Coronary artery (tissue), 2 donors: ENCODE results near the gene DNTTIP2.
"Not testable (repeated sequence)": the region's sequence is repeated elsewhere in the genome, so short reads cannot be mapped to it uniquely, and the experiment has no call there.

ENCODE experiments used
- DNase-seq: peaks from one replicate; pipeline ENCODE4 v3.0.0-alpha.2; 2017; ENCODE audit warnings: low spot score
- H3K27ac ChIP-seq, 2 donors: fragments of 200-600 bp; sonication (generic); one replicate each; pipeline ENCODE4 v1.5.1; 2016 to 2019
- H3K4me3 ChIP-seq: fragments of 200-600 bp; sonication (generic); 2 replicates; pipeline ENCODE4 v1.5.1; 2016; ENCODE audit warnings: mild to moderate bottlenecking, moderate library complexity
- CTCF ChIP-seq: fragments of 200-600 bp; sonication (generic); IDR thresholded peaks from one replicate; pipeline ENCODE4 v1.5.1; 2019; ENCODE audit warnings: antibody characterized with exemption

The DNTTIP2 gene

DNA sequence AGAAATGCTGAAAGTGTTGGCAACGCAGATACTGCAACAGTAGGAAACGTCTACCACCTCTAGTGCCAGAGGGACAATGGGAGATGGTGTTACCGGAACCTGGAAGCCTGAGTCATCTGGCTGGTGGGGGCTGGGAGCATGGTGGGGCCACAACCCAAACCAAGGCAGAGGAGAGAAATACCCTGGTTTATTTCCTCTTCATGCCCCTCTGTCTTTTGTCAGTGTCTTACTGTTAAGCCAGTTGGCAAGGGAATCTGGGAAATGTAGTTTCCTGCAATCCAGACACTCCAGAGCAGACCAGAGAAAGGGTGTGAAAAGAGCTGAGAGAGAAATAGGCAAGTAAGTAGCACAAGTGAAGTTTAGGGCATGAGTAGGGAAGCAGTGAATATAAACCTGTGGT is 14.8 kb downstream of the DNTTIP2 start:
- Histone ChIP-seq H3K27ac (no peak overlapping the region), H3K4me3 (no peak overlapping the region)
- TF ChIP-seq CTCF, result no peak
- no peak for DNase-seq

GRCh38 chr1:93857653-93858052 is 21.4 kb downstream of the DNTTIP2 start:
- H3K27ac ChIP-seq, DNase-seq, H3K4me3 ChIP-seq: not testable (repeated sequence)

GRCh38 chr1:93855983-93856382 is 23.0 kb downstream of the DNTTIP2 start:
- not testable (repeated sequence) for DNase-seq, H3K4me3 ChIP-seq, H3K27ac ChIP-seq

GRCh38 chr1:93853940-93854339 is 25.1 kb downstream of the DNTTIP2 start:
- H3K27ac ChIP-seq, result no peak overlapping the region
- no peak for TF ChIP-seq CTCF
- no peak overlapping the region for H3K4me3 ChIP-seq
- no peak for DNase-seq

GRCh38 chr1:93851878-93852277 is 27.1 kb downstream of the DNTTIP2 start:
- Histone ChIP-seq H3K4me3 (no peak overlapping the region), H3K27ac (no peak overlapping the region)
- TF ChIP-seq CTCF, result no peak
- DNase-seq, result no peak

DNA sequence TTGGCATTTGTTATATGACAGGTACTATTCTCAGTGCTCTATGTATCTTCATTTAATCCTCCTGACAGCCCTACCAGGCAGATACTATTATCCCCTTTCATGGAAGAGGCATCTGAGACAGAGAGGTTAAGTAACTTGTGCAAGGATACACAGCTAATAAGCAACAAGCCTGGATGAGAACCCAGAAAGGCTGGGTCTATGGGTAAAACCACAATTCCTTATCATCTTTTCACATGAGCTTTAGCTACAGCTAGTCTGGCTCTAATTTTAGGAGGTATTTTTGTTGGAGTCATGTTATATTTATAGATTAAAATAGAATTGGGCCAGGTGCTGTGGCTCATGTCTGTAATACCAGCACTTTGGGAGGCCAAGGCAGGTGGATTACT is 27.7 kb downstream of the DNTTIP2 start:
- Histone ChIP-seq H3K27ac (no peak overlapping the region), H3K4me3 (no peak overlapping the region)
- DNase-seq, result no peak
- no peak for TF ChIP-seq CTCF

GRCh38 chr1:93850687-93851326 is 28.2 kb downstream of the DNTTIP2 start:
- H3K27ac ChIP-seq, DNase-seq: not testable (repeated sequence)
- peak overlapping the region; percentile 14 for H3K4me3 ChIP-seq
- TF ChIP-seq CTCF, result peak; percentile 32

DNA sequence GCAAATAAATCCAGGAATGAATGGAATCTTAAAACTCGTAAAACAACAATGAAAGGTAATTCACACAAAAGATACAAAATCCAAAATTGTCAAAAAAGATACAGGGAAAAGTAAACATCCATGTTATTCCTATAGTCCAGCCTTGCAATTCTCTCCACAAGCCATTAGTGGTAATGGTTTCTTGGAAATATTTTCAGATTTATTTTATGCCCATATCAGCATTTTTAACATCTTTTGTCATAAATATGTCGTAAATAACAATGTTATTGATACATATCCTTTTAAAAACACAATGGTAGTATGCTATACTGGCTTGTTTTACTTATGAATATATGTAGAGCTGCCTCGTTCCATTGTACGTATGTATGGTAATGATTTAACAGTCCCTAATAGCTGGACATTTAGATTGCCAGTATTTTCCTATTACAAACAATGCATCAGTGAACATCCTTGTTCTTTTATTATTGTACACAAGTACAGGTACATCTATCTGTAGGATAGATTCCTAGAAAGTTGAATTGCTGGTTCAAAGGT is 30.6 kb downstream of the DNTTIP2 start:
- DNase-seq, result no peak
- peak overlapping the region; percentile 92 for H3K4me3 ChIP-seq
- H3K27ac ChIP-seq, result peak overlapping the region; percentile 95 to 99
- TF ChIP-seq CTCF, result no peak
